Activated CD8-positive, alpha-beta T cell treated with anti-CD3 and anti-CD28 coated beads for 36 hours (primary cell): ENCODE results near the gene KIF26B. TPM values are rescaled to one million over a fixed set of nuclear protein-coding genes. Genes with fewer than 3 reads are reported as not detected.

Experiments used
- ATAC-seq: fragments of 200-7000 bp; cut with Tn5 transposase; one replicate; pipeline ENCODE4 v1.10.0; 2021; ENCODE audit warnings: mild to moderate bottlenecking, moderate library complexity
- CTCF ChIA-PET: fragments of 350-600 bp; sonication (Branson Sonifier 250); formaldehyde crosslinking; loops from one replicate; lab custom pipeline; 2021; ENCODE audit warnings: antibody characterized with exemption; lab: Charles Lee
- POLR2A ChIA-PET: fragments of 350-600 bp; sonication (Branson Sonifier 250); formaldehyde crosslinking; loops from one replicate; lab custom pipeline; 2021; ENCODE audit warnings: antibody characterized with exemption; lab: Charles Lee
- DNase-seq: peaks from one replicate; pipeline ENCODE4 v3.0.0-alpha.2; 2020
- H3K27ac Mint-ChIP-seq: one replicate; pipeline ENCODE4 v1.8.0; 2021; ENCODE audit warnings: mild to moderate bottlenecking, mixed read lengths
- H3K27me3 Mint-ChIP-seq: one replicate; pipeline ENCODE4 v1.8.0; 2021; ENCODE audit warnings: mixed read lengths
- H3K36me3 Mint-ChIP-seq: one replicate; pipeline ENCODE4 v1.8.0; 2021; ENCODE audit warnings: low read depth, mixed read lengths
- H3K4me1 Mint-ChIP-seq: one replicate; pipeline ENCODE4 v1.8.0; 2021; ENCODE audit warnings: low read depth, mixed read lengths
- H3K4me3 Mint-ChIP-seq: one replicate; pipeline ENCODE4 v1.8.0; 2021; ENCODE audit warnings: mild to moderate bottlenecking, moderate library complexity, mixed read lengths
- H3K9me3 Mint-ChIP-seq: one replicate; pipeline ENCODE4 v1.8.0; 2021; ENCODE audit warnings: mixed read lengths
- intact Hi-C: fragments of 100-400 bp; cut with micrococcal nuclease; formaldehyde crosslinking; loops from one replicate; pipeline ENCODE4 v1.10.0; 2022
- total RNA-seq, 2 experiments: library from RNA; stranded (reverse); gene quantifications; one replicate each; pipeline ENCODE4 v1.2.3, GENCODE V29; 2021
- TF ChIP-seq, protein P1 (sequence below): fragments of 200-600 bp; IDR thresholded peaks from one replicate; pipeline ENCODE4 v1.8.0; 2022; ENCODE audit warnings: antibody characterized with exemption, mild to moderate bottlenecking

The KIF26B gene
- total RNA-seq, 2 experiments from 2014 or later, result 0.16 TPM

DNA sequence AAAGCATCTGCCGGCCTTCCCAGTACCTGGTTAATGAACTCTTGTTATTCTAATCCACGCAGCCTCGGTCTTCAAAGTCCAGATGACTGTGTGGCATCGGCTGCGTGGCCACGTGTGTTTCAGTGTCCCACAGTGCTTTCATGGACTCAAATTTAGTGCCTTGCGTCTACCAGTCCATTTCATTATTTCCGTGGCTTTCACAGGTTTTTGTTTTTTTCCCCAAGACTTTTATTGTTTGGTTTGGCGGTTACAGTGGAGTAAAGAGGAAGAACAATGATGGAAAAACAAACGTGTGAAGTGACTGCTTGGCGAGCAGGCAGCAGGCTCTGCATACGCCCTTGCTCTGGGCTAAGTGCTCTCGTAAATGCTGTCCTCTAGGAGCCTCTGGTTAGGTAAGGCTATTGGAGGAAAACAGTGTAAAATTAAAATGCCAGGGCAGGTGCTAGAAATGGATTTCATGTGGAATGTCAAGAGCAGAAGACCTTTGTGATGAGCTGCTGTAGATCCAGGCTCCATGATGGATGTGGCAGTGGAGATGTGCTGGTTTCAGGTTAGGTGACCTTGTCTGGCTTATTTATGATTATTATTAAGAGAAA lies 536.3 kb downstream of the KIF26B start:
- Mint-ChIP-seq H3K36me3 (no peaks in the 10 kb centered on the region), H3K9me3 (no peaks in the 10 kb centered on the region), H3K27me3 (peaks cover 4% of the 10 kb centered on the region), H3K27ac (no peak overlapping the region), H3K4me3 (no peak overlapping the region), H3K4me1 (no peaks in the 10 kb centered on the region)
- DNase-seq (no peak), ATAC-seq (no peak)
- intact Hi-C loops, result no loop called here
- TF ChIP-seq, protein P1, sequence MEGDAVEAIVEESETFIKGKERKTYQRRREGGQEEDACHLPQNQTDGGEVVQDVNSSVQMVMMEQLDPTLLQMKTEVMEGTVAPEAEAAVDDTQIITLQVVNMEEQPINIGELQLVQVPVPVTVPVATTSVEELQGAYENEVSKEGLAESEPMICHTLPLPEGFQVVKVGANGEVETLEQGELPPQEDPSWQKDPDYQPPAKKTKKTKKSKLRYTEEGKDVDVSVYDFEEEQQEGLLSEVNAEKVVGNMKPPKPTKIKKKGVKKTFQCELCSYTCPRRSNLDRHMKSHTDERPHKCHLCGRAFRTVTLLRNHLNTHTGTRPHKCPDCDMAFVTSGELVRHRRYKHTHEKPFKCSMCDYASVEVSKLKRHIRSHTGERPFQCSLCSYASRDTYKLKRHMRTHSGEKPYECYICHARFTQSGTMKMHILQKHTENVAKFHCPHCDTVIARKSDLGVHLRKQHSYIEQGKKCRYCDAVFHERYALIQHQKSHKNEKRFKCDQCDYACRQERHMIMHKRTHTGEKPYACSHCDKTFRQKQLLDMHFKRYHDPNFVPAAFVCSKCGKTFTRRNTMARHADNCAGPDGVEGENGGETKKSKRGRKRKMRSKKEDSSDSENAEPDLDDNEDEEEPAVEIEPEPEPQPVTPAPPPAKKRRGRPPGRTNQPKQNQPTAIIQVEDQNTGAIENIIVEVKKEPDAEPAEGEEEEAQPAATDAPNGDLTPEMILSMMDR, result no peak
- ChIA-PET CTCF (no interaction called here), POLR2A (no interaction called here)

DNA sequence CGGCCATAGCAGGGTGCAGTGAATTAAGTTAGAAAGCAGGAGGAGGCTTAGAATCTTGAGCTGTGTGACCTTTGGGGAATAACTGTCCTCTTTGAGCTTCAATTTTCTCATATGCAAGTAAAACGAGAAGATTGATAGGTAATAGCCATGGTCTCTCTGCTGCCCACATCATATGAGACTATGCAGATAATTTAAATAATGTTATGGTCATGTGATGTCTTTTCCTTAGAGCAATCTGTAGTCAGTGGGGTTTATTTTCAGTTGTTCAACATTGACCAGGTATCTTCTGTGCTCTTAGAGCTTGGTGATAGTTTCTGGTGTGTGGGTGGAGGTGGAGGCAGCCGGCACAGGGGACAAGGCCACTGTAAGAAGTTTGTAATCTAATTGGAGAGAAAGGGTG lies 537.1 kb downstream of the KIF26B start:
- H3K27me3 Mint-ChIP-seq, result peaks cover 3% of the 10 kb centered on the region
- TF ChIP-seq, protein P1, result no peak
- ATAC-seq (no peak), DNase-seq (no peak)
- intact Hi-C loops, result no loop called here
- ChIA-PET CTCF (no interaction called here), POLR2A (no interaction called here)
- H3K27ac Mint-ChIP-seq, result no peak overlapping the region
- H3K4me3 Mint-ChIP-seq, result no peak overlapping the region
- no peaks in the 10 kb centered on the region for H3K9me3 Mint-ChIP-seq
- no peaks in the 10 kb centered on the region for H3K36me3 Mint-ChIP-seq
- H3K4me1 Mint-ChIP-seq, result no peaks in the 10 kb centered on the region

DNA sequence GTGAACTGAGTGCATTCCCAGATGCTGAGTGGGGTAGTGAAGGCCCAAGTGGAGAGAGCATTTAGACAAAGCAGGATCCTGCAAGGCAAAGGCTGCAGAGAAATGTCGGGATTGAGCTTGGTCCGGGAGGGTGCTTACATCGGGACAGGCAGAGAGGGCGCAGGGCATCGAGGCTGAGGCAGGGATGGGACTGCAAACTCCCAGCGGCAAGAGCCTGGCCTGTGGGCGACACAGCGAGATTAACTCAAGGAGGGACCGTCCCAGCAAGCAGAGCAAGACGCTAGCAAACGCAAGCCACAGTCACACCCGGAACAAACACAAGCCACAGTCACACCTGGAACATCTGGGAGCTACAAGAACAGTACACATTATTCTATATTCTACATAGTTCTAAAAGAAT lies 537.5 kb downstream of the KIF26B start:
- intact Hi-C loops, result no loop called here
- ATAC-seq, result no peak
- Mint-ChIP-seq H3K9me3 (no peaks in the 10 kb centered on the region), H3K4me1 (no peaks in the 10 kb centered on the region), H3K36me3 (no peaks in the 10 kb centered on the region), H3K4me3 (no peak overlapping the region), H3K27ac (no peak overlapping the region), H3K27me3 (no peaks in the 10 kb centered on the region)
- TF ChIP-seq, protein P1, result no peak
- POLR2A ChIA-PET, result no interaction called here
- no peak for DNase-seq
- CTCF ChIA-PET, result no interaction called here

DNA sequence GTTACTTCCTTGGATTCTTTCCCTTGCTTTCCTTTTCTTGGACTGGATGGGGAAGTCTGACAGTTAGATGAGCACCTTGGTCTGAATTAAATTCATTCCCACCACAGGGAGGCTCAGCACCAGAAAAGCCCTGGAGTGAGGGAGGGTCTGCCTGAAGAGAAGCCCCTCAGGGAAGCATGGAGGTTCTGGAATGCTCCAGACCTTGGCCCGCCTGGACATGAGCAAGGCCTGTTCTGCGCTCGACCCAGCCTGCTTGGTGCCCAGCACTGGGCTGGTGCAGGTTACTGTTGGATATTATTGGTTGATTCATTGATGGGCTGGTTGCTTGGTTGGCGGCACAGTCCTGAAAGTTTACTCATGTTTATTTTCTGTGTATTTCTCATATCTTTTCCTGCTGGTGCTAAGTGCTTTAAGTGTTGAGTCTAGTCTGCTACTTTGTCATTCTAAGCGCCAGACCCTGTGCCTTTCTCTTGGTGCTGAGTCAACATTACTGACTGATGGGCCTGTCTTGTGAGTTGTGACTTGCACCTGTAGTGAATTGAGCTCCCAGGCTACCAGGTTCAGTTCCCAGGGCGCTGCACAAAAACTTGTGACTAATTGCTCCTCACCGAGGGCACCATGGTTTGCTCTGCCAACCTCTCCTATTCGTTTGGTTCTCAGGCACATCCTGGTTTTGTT lies 538.5 kb downstream of the KIF26B start:
- Mint-ChIP-seq H3K27me3 (no peaks in the 10 kb centered on the region), H3K9me3 (no peaks in the 10 kb centered on the region), H3K4me3 (no peak overlapping the region), H3K4me1 (no peaks in the 10 kb centered on the region), H3K27ac (no peak overlapping the region), H3K36me3 (no peaks in the 10 kb centered on the region)
- CTCF ChIA-PET, result no interaction called here
- ATAC-seq (no peak), DNase-seq (no peak)
- intact Hi-C loops, result no loop called here
- POLR2A ChIA-PET, result no interaction called here
- TF ChIP-seq, protein P1, result no peak

DNA sequence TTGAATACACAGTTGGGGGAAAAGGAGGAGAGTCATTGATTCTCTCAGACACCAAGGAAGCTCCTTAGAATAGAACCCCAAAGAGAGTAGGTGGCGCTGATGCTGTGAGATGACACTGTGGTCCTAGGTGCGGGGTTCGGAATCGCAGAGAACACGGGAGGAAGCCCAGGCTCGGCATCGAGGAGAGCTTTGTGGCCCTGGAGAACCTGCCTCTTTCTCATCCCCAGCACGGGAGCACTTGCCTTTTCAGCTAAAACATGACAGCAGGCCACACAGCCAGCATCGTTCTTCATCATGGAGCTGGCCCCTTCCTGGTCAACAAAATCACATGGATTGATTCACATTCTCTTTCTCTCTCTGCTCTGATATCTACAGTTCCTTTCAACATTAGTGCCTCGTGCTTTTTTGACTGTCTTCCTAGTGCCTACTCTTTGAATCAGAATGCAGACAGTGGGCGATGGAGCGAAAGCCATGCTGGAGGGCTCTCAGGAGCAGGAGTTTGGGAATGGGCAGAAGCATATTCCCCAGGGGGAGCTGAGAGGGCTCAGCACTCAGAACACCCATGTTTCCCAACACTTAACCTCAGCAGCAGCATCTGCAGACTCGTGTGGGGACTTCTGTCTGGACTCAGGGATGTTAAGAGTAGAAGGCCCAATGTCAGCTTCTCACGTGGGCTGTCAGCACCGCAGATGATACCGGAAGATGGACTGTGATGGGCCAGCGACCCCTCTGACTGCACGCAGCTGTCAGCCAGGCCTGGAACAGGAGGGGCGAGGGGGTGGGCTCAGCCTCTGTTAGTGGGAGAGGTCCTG lies 539.4 kb downstream of the KIF26B start:
- CTCF ChIA-PET, result no interaction called here
- ATAC-seq (no peak), DNase-seq (no peak)
- POLR2A ChIA-PET, result no interaction called here
- H3K27ac Mint-ChIP-seq, result no peak overlapping the region
- intact Hi-C loops, result no loop called here
- TF ChIP-seq, protein P1, result no peak
- H3K36me3 Mint-ChIP-seq, result no peaks in the 10 kb centered on the region
- H3K9me3 Mint-ChIP-seq, result no peaks in the 10 kb centered on the region
- no peaks in the 10 kb centered on the region for H3K4me1 Mint-ChIP-seq
- no peaks in the 10 kb centered on the region for H3K27me3 Mint-ChIP-seq
- no peak overlapping the region for H3K4me3 Mint-ChIP-seq
